ENCODE measurements around the gene FAM184B.

DNA sequence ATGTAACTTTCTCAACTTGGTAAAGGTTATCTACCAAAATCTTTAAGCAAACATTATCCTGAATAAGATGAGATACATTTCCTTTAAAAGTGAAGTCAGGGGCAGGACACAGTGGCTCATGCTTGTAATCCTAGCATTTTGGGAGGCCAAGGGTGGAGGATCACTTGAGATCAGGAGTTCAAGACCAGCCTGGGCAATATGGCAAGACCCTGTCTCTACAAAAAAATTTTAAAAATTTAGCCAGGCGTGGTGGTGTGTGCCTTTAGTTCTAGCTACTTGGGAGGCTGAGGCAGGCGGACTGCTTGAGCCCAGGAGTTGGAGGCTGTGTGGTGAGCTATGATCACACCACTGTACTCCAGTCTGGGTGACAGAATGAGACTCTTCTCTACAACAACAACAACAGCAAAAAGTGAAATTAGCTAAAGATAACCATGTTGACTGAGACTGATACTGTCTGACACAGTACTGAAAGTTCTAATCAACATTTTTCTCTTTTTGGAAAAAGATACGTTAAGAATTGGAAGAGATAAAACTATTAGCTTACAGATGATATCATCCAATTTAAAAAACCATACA is 24.2 kb upstream of the FAM184B start:
- no peak for TF ChIP-seq POLR2AphosphoS5 (IDR thresholded peaks at IDR 0.05; ENCODE audit: borderline replicate concordance, low read depth, low read length)
- no peak for TF ChIP-seq EZH2 (IDR thresholded peaks at IDR 0.05)

All from SK-N-MC (cell line).